H1 (cell line): Measurements from ENCODE around the gene PTPRD. TPM values are rescaled to one million over a fixed set of nuclear protein-coding genes. Genes with fewer than 3 reads are reported as not detected.

Experiments used
- SUZ12 ChIP-seq: fragments of 200-600 bp; sonication (generic); IDR thresholded peaks from 2 replicates; pipeline ENCODE4 v1.6.1; 2012; ENCODE audit warnings: mild to moderate bottlenecking, inconsistent platforms, low read length, moderate library complexity, mixed read lengths
- polyA plus RNA-seq, 7 experiments: library from polyadenylated mRNA; depleted of rRNA in 3 of 7; stranded (reverse) in 5 of 7; unstranded in 2 of 7; fragments of >200 nt in 5 of 7; fragments of 200-250 nt in 2 of 7; gene quantifications; 1 replicate in 5 of 7; 2 replicates in 1 of 7; 4 replicates in 1 of 7; pipeline versions ENCODE4 v1.2.1 to v1.2.3, GENCODE V29; 2011 to 2013; ENCODE audit warnings: missing spikeins in 2 of 7, mixed read lengths in 2 of 7
- total RNA-seq: library from RNA; stranded (reverse); fragmentation: NEBNext Ultra II Directional; extraction: Animal tissue kit (Norgen Biotek cat#: 25700); gene quantifications from 2 replicates; pipeline ENCODE4 v1.2.1, GENCODE V29; 2021

The PTPRD gene
- total and polyA plus RNA-seq, 2 of the 8 experiments (the other 6 are each of a cell fraction or from before 2014, with no cell fraction given), result 17.2 to 77.0 TPM

GRCh38 chr9:9605681-9606080 is 1007.1 kb downstream of the PTPRD start (continued):
- no peak for TF ChIP-seq SUZ12
